ENCODE data around the gene GANAB. TPM values are rescaled to one million over a fixed set of nuclear protein-coding genes. Genes with fewer than 3 reads are reported as not detected.
A peak's percentile ranks its signal among the peaks of the same experiment; 100 is the strongest.

Gene GANAB
- total and polyA plus RNA-seq, 2 of the 4 experiments (the other 2 are of a cell fraction): 209 to 344 TPM

GRCh38 chr11:62673196-62673525 lies 26.7 kb upstream of the GANAB start:
- Histone ChIP-seq H3K4ac (ENCODE audit: low read depth, low read length) (no peak overlapping the region), H4K91ac (ENCODE audit: insufficient read depth, low read depth, low read length) (no peak overlapping the region), H2BK15ac (ENCODE audit: low read depth, low read length) (no peak overlapping the region), H4K8ac (ENCODE audit: low read depth in 2 of 2, low read length in 2 of 2) (no peak overlapping the region), H3K27ac (ENCODE audit: insufficient read depth, low read length) (no peak overlapping the region), H3K9ac (ENCODE audit: low read depth, low read length) (peak overlapping the region; percentile 32; the same call in 1 of the 2 replicates), H3K36me3 (ENCODE audit: control insufficient read depth, insufficient read depth, low read length) (peaks cover 19% of the 10 kb centered on the region), H3K9me1 (ENCODE audit: insufficient read depth, low read length) (no peaks in the 10 kb centered on the region), H2BK120ac (ENCODE audit: low read depth, low read length) (no peak overlapping the region), H3K23ac (ENCODE audit: low read depth, low read length) (peak overlapping the region; percentile 29; the same call in 1 of the 2 replicates), H3K4me2 (ENCODE audit: low read depth, low read length) (0 out of 2 replicates have a peak overlapping the region, but pooled peaks have one; percentile 7), H3K79me1 (ENCODE audit: low read depth in 1 of 2, low read length in 2 of 2) (peaks cover 16 to 49% of the 10 kb centered on the region in 2 experiments; a peak in 3 of 4 replicates), H3K9me3 (ENCODE audit: control insufficient read depth, insufficient read depth, low read length) (no peaks in the 10 kb centered on the region), H4K5ac (ENCODE audit: low read depth, low read length) (no peak overlapping the region), H3K56ac (ENCODE audit: extremely low read depth, insufficient read depth, low read length) (no peak overlapping the region), H2BK5ac (ENCODE audit: low read depth, low read length, poor library complexity, severe bottlenecking) (no peak overlapping the region), H2AK9ac (replicated peaks; ENCODE audit: low read depth, low read length, poor library complexity) (no peak overlapping the region), H2AK5ac (ENCODE audit: low read depth, low read length) (0 out of 2 replicates have a peak overlapping the region, but pooled peaks have one; percentile 76), H2AFZ (replicated peaks; ENCODE audit: low read length, poor library complexity) (no peak overlapping the region), H3K4me3 (ENCODE audit: insufficient read depth, low read depth, low read length) (no peak overlapping the region), H4K20me1 (ENCODE audit: insufficient read depth, low read length) (no peaks in the 10 kb centered on the region), H3K27me3 (ENCODE audit: control insufficient read depth, insufficient read depth, low read length) (no peaks in the 10 kb centered on the region), H3K18ac (ENCODE audit: low read depth, low read length) (no peak overlapping the region), H3K4me1 (ENCODE audit: control insufficient read depth, insufficient read depth, low read length) (peaks cover 7% of the 10 kb centered on the region), H2BK20ac (ENCODE audit: low read depth, low read length) (no peak overlapping the region), H3K14ac (replicated peaks; ENCODE audit: low read depth, low read length) (no peak overlapping the region)
- ATAC-seq (ENCODE audit: low read depth): no peak
- peak; percentile 30 for DNase-seq
- dilution Hi-C loops (cut with HindIII; ENCODE audit: low sequenced_read_pairs, unreplicated experiment) (no loop called here), intact Hi-C loops (cut with micrococcal nuclease) (no loop called here), in situ Hi-C loops (cut with MboI; ENCODE audit: low sequenced_read_pairs) (no loop called here)
- no peak for TF ChIP-seq RFX5 (IDR thresholded peaks at IDR 0.05; ENCODE audit: low read depth, low read length)
- TF ChIP-seq SMC3 (IDR thresholded peaks at IDR 0.05; ENCODE audit: low read depth, low read length): no peak
- TF ChIP-seq MXI1 (IDR thresholded peaks at IDR 0.05; ENCODE audit: borderline replicate concordance, low read depth, low read length): no peak
- no peak for TF ChIP-seq NFE2L2 (IDR thresholded peaks at IDR 0.05; ENCODE audit: low read depth, low read length)
- TF ChIP-seq USF2 (IDR thresholded peaks at IDR 0.05; ENCODE audit: low read depth, low read length): no peak
- no peak for TF ChIP-seq MAFK (IDR thresholded peaks at IDR 0.05; ENCODE audit: low read depth, low read length)
- no peak for TF ChIP-seq MAZ (IDR thresholded peaks at IDR 0.05; ENCODE audit: borderline replicate concordance, low read depth, low read length)
- no peak for TF ChIP-seq FOS (IDR thresholded peaks at IDR 0.05; ENCODE audit: low read depth, low read length)
- TF ChIP-seq BHLHE40 (IDR thresholded peaks at IDR 0.05; ENCODE audit: low read depth, low read length): no peak
- POLR2A ChIA-PET (ENCODE audit: unreplicated experiment): interaction anchor here (0.6 kb wide), 1 partner anchor 159 kb away, joined by 4 read pairs; no protein-coding TSS in a partner anchor
- BruUV-seq (replicated peaks): no TSS peak
- WGBS, 2 experiments (ENCODE audit: extremely low coverage in 2 of 2, insufficient read length in 1 of 2): no CpG with 5 or more reads among the region's 2 CpGs
- CTCF ChIA-PET: interaction anchor here (0.5 kb wide), 1 partner anchor 87 kb away, joined by 3 read pairs; no protein-coding TSS in a partner anchor
